Adrenal gland (tissue), 5 donors: ENCODE results near the gene NEURL4.
"Not testable (repeated sequence)": the region's sequence is repeated elsewhere in the genome, so short reads cannot be mapped to it uniquely, and the experiment has no call there.

ENCODE experiments used
- POLR2A ChIP-seq, 2 donors: fragments of 450-650 bp; IDR thresholded peaks; one replicate each; pipeline ENCODE4 v1.6.1; 2017; ENCODE audit warnings: antibody characterized with exemption in 2 of 2, mild to moderate bottlenecking in 2 of 2, moderate library complexity in 1 of 2
- TF ChIP-seq, protein P1 (sequence below), 6 experiments: fragments of 450-650 bp in 4 of 6; fragments of 200-600 bp in 2 of 6; sonication (generic) in 1 of 6; IDR thresholded peaks; 1 replicate in 5 of 6; 2 replicates in 1 of 6; pipeline versions ENCODE4 v1.5.1 to v1.8.0; 2016 to 2021; ENCODE audit warnings: antibody characterized with exemption in 6 of 6, mild to moderate bottlenecking in 2 of 6, moderate library complexity in 1 of 6
- donor health status: DM: no; HTN: no; CAD: no.

DNA sequence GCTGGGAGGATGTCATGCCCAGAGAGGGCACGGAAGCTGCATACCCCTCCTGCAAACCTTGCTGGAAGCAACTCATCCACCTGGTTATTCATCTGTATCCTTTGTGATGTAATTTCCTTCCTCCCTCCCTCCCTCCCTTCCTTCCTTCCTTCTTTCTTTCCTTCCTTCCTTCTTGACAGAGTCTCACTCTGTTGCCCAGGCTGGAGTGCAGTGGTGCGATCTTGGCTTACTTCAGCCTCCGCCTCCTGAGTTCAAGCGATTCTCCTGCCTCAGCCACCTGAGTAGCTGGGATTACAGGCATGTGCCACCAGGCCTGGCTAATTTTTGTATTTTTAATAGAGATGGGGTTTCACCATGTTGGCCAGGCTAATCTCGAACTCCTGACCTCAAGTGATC is 39.5 kb upstream of the NEURL4 start:
- not testable (repeated sequence) for TF ChIP-seq POLR2A (IDR thresholded peaks at IDR 0.05)
- TF ChIP-seq, protein P1, sequence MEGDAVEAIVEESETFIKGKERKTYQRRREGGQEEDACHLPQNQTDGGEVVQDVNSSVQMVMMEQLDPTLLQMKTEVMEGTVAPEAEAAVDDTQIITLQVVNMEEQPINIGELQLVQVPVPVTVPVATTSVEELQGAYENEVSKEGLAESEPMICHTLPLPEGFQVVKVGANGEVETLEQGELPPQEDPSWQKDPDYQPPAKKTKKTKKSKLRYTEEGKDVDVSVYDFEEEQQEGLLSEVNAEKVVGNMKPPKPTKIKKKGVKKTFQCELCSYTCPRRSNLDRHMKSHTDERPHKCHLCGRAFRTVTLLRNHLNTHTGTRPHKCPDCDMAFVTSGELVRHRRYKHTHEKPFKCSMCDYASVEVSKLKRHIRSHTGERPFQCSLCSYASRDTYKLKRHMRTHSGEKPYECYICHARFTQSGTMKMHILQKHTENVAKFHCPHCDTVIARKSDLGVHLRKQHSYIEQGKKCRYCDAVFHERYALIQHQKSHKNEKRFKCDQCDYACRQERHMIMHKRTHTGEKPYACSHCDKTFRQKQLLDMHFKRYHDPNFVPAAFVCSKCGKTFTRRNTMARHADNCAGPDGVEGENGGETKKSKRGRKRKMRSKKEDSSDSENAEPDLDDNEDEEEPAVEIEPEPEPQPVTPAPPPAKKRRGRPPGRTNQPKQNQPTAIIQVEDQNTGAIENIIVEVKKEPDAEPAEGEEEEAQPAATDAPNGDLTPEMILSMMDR (IDR thresholded peaks at IDR 0.05) = not testable (repeated sequence)
